NB4 (cell line): ENCODE data around the gene ENTPD1.
"Not testable (repeated sequence)": the region's sequence is repeated elsewhere in the genome, so short reads cannot be mapped to it uniquely, and the experiment has no call there.

Source experiments
- DNase-seq: peaks from one replicate; pipeline ENCODE4 v3.0.0; 2010; ENCODE audit warnings: low read depth
- H3K4me3 ChIP-seq: one replicate; pipeline ENCODE4 v1.5.1; 2011; ENCODE audit warnings: mild to moderate bottlenecking, low read depth, low read length, moderate library complexity
- CTCF ChIP-seq: IDR thresholded peaks from one replicate; pipeline ENCODE4 v1.5.1; 2012; ENCODE audit warnings: low read depth, low read length
- MAX ChIP-seq: IDR thresholded peaks from 2 replicates; pipeline ENCODE4 v1.6.1; 2011; ENCODE audit warnings: low read depth, low read length
- MYC ChIP-seq: IDR thresholded peaks from 2 replicates; pipeline ENCODE4 v1.6.1; 2011; ENCODE audit warnings: low read depth, low read length
- POLR2A ChIP-seq: IDR thresholded peaks from 2 replicates; pipeline ENCODE4 v1.6.1; 2011; ENCODE audit warnings: mild to moderate bottlenecking; ENCODE audit not compliant: insufficient read length; ENCODE audit errors: extremely low read depth

Gene ENTPD1

GRCh38 chr10:95761939-95762492, 6.1 kb downstream of the ENTPD1 start:
- DNase-seq: no peak
- H3K4me3 ChIP-seq: no peak overlapping the region
- TF ChIP-seq POLR2A (no peak), CTCF (no peak), MAX (no peak), MYC (no peak)

- DNase-seq: peak; percentile 61
- TF ChIP-seq CTCF: no peak
- TF ChIP-seq MYC: no peak
- TF ChIP-seq MAX: no peak
- no peak for TF ChIP-seq POLR2A
- no peak overlapping the region for H3K4me3 ChIP-seq
Measured at GRCh38 chr10:95767884-95768556, 12.1 kb downstream of the ENTPD1 start.

- no peak overlapping the region for H3K4me3 ChIP-seq
- DNase-seq: no peak
- no peak for TF ChIP-seq MYC
- no peak for TF ChIP-seq POLR2A
- no peak for TF ChIP-seq MAX
Measured at GRCh38 chr10:95770084-95770720, 14.2 kb downstream of the ENTPD1 start.

- DNase-seq, H3K4me3 ChIP-seq: not testable (repeated sequence)
Measured at GRCh38 chr10:95773454-95773853, 17.5 kb downstream of the ENTPD1 start.

GRCh38 chr10:95777638-95778037, 21.7 kb downstream of the ENTPD1 start:
- not testable (repeated sequence) for DNase-seq, H3K4me3 ChIP-seq

GRCh38 chr10:95782318-95782717, 26.4 kb downstream of the ENTPD1 start:
- H3K4me3 ChIP-seq: no peak overlapping the region
- TF ChIP-seq CTCF (no peak), MAX (no peak), POLR2A (no peak), MYC (no peak)
- DNase-seq: no peak

GRCh38 chr10:95783741-95784140, 27.8 kb downstream of the ENTPD1 start:
- no peak for TF ChIP-seq MYC
- no peak for TF ChIP-seq CTCF
- TF ChIP-seq POLR2A: no peak
- TF ChIP-seq MAX: no peak
- no peak for DNase-seq
- H3K4me3 ChIP-seq: no peak overlapping the region
